ENCODE data around the gene SUGCT. TPM values are rescaled to one million over a fixed set of nuclear protein-coding genes. Genes with fewer than 3 reads are reported as not detected.

The SUGCT gene
- total and polyA plus RNA-seq, 2 of the 8 experiments (the other 6 are each of a cell fraction or from before 2014, with no cell fraction given) = 2.8 to 5.4 TPM

DNA sequence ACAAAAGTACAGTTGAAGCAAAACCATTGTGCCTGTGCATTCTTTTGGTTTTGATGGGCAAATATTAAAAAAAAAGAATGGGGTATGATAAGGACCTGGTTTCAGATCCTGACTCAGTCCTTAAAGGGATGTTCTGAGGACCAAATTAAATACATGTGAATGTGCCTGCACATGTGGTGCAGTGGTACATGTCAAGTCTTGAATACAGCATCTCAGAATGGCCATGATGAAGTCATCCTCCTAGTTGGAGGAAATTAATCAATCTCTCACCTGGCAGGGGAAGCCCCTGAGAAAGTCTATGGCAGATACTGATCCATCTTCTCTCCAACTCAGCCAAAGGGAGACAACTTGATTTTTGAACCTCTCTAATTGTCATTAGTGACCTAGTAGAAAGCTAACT, 207.0 kb downstream of the SUGCT start (continued):
- TF ChIP-seq CHD7 (IDR thresholded peaks at IDR 0.05; ENCODE audit: insufficient replicate concordance, low read length) (no peak), CTBP2 (IDR thresholded peaks at IDR 0.05; ENCODE audit: borderline replicate concordance, insufficient read depth, insufficient read length, low read length) (no peak), SP4 (IDR thresholded peaks at IDR 0.05; ENCODE audit: low read length) (no peak), CBX8 (IDR thresholded peaks at IDR 0.05; ENCODE audit: borderline replicate concordance, low read depth, low read length) (no peak), ATF2 (IDR thresholded peaks at IDR 0.05; ENCODE audit: low read length) (no peak)
